Stomach (tissue), 4 donors: ENCODE results near the gene PCSK4.

Experiments used
- EP300 ChIP-seq: sonication (generic); formaldehyde crosslinking; IDR thresholded peaks from one replicate; pipeline ENCODE4 v1.6.1; 2017; ENCODE audit warnings: antibody characterized with exemption
- POLR2AphosphoS5 ChIP-seq, 3 donors: sonication (generic); formaldehyde crosslinking; IDR thresholded peaks; one replicate each; pipeline ENCODE4 v1.6.1; 2016; ENCODE audit warnings: antibody characterized with exemption in 3 of 3
- TF ChIP-seq, protein P1 (sequence below), 7 experiments: fragments of 450-650 bp in 4 of 7; fragments of 200-600 bp in 3 of 7; sonication (generic) in 3 of 7; IDR thresholded peaks; one replicate each; pipeline ENCODE4 v1.5.1; 2016 to 2019; ENCODE audit warnings: antibody characterized with exemption in 7 of 7, control low read depth in 2 of 7, mild to moderate bottlenecking in 1 of 7

DNA sequence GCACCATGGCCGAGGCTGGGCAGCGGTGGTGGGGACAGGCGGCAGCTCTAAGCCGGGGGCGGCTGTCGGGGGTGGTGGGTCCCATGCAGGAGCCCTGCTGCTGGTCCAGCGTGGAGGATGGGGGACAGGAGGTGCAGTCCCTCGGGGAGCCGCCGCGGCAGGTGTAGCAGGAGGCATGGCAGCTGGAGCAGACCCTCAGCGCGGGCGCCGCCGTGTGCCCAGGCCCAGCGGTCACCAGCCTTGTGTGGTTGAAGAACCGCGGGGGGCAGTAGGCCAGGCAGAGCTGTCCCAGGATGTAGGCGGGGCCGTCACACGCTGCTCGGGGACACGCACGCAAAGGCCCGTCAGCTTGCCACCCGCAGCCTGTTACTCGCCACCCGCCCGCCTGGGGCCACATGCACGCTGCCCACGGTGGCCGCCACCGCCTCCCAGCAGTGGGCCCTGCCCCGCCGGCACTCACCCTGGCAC, 8.2 kb downstream of the PCSK4 start:
- TF ChIP-seq EP300 (no peak), POLR2AphosphoS5 (IDR thresholded peaks at IDR 0.05) (no peak)
- TF ChIP-seq, protein P1, sequence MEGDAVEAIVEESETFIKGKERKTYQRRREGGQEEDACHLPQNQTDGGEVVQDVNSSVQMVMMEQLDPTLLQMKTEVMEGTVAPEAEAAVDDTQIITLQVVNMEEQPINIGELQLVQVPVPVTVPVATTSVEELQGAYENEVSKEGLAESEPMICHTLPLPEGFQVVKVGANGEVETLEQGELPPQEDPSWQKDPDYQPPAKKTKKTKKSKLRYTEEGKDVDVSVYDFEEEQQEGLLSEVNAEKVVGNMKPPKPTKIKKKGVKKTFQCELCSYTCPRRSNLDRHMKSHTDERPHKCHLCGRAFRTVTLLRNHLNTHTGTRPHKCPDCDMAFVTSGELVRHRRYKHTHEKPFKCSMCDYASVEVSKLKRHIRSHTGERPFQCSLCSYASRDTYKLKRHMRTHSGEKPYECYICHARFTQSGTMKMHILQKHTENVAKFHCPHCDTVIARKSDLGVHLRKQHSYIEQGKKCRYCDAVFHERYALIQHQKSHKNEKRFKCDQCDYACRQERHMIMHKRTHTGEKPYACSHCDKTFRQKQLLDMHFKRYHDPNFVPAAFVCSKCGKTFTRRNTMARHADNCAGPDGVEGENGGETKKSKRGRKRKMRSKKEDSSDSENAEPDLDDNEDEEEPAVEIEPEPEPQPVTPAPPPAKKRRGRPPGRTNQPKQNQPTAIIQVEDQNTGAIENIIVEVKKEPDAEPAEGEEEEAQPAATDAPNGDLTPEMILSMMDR (IDR thresholded peaks at IDR 0.05), result no peak
